ENCODE data around the gene TPGS2. TPM values are rescaled to one million over a fixed set of nuclear protein-coding genes. Genes with fewer than 3 reads are reported as not detected.
"Not testable (repeated sequence)": the region's sequence is repeated elsewhere in the genome, so short reads cannot be mapped to it uniquely, and the experiment has no call there.

The TPGS2 gene
- 189 and 201 TPM in 2 replicates for total RNA-seq

DNA sequence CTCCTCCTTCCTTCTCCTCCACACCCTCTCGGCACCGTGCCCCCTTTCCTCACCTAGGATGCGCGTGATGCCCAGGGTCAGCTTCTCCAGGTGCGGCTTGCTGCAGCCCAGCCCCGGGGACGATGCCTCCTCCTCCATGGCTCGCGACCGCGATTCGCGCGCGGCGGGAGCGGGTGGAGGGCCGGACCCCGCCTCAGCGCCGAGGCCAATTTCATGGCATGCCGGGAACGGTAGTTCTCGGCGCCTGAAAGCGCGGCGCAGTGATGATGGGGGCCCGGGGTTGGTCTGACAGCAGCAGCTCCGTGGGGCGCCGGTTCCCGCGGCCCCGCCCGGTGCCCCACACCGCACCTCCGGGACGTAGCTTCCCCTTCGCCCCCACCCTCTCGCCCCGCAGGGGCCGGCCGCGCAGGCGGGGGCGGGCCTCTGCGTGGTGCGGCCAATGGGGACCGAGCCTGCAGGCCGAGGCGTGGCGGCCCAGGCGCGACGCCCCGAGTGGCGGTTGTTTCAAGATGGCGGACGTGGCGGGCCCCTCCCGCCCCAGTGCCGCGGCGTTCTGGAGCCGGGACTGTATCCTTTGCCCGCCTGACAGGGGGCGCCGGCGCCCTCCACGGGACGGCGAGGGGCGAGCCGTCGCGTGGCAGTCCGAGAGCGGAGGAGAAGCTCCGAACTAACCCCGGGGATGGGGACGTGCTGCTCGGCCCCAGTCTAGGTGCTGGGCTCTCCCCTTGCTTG lies at the start of gene TPGS2, which contains the start of gene KIAA1328:
Gene TPGS2 (minus strand): TSS at position 373 of the 732 bp plus-strand sequence. CDS start 235 bp downstream, at position 138.
Gene KIAA1328 (plus strand): TSS at position 498 of the 732 bp plus-strand sequence. CDS start 12 bp downstream, at position 510.
- DNase-seq (ENCODE audit: low read depth, low spot score): peak; percentile 60

GRCh38 chr18:36873826-36874225 lies 45.0 kb upstream of the TPGS2 start:
- not testable (repeated sequence) for DNase-seq (ENCODE audit: low read depth, low spot score)

DNA sequence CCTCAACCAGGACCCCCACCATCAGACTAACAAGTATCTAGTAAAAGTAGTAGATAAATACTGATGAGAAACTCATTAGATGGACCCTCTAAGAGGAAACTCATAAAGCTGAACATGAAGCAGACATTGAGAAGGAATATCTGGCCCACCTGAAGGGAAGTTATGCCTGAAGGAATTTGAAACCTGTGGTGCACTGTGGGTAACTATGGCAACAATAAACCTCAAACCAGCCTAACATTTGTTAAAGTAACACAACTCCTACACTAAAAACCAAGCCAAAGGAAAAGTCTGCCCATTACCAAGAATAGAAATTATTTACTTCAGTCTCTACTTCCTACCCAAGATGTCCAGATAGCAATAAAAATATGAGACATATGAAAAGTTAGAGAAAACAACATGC lies 43.5 kb upstream of the TPGS2 start:
- no peak for DNase-seq (ENCODE audit: low read depth, low spot score)

- no peak for DNase-seq (ENCODE audit: low read depth, low spot score)
Measured at GRCh38 chr18:36871801-36872200, 43.0 kb upstream of the TPGS2 start.

DNA sequence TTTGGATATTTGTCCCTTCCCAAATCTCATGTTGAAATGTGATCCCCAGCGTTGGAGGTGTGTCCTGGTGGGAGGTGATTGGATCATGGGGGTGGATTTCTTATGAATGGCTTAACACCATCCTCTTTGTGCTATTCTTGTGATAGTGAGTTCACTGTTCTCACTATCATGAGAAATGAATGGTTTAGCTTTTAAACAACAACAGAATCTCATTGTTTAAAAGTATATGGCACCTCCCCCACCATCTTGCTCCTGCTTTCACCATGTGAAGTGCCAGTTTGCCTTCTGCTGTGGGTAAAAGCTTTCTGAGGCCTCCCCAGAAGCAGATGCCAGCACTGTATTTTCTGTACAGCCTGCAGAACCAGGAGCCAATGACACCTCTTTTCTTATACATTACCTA lies 38.3 kb upstream of the TPGS2 start:
- DNase-seq (ENCODE audit: low read depth, low spot score): no peak

GRCh38 chr18:36862182-36862581 lies 33.4 kb upstream of the TPGS2 start:
- no peak for DNase-seq (ENCODE audit: low read depth, low spot score)

DNA sequence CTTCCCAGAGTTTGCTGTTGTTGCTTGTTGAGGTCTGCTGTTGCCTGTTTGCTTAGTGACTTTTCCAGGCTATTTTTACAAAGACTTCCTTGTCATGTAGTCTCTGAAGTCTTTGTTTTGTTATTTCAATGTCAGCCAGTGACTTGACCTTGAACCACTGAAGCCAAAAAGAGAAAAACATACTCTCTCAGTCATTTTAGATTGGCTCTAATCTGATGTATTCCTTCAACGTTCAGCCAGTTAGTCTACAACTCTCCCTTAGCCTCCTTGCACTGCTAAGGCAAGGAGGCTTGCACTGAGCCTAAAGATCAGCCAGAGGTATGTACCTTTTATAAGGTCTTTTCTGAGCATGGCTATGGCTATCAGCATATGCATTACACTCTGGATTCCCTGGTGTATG lies 28.0 kb upstream of the TPGS2 start:
- DNase-seq (ENCODE audit: low read depth, low spot score): no peak

DNA sequence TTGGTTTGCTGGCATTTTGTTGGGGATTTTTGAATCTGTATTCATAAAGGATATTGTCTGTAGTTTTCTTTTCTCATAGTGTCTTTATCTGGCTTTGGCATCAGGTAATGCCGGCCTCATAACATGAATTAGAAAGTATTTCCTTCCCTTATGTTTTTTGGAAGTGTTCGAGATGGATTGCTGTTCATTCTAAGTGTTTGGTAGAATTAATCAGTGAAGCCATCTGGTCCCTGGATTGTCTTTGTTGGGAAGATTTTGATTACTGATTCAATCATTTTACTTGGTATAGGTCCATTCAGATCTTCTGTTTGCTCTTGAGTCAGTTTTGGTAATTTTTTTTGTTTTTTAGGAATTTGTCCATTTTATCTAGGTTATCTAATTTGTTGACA lies 22.4 kb upstream of the TPGS2 start:
- no peak for DNase-seq (ENCODE audit: low read depth, low spot score)

- DNase-seq (ENCODE audit: low read depth, low spot score): no peak
Measured at GRCh38 chr18:36850527-36851201, 21.9 kb upstream of the TPGS2 start.

DNA sequence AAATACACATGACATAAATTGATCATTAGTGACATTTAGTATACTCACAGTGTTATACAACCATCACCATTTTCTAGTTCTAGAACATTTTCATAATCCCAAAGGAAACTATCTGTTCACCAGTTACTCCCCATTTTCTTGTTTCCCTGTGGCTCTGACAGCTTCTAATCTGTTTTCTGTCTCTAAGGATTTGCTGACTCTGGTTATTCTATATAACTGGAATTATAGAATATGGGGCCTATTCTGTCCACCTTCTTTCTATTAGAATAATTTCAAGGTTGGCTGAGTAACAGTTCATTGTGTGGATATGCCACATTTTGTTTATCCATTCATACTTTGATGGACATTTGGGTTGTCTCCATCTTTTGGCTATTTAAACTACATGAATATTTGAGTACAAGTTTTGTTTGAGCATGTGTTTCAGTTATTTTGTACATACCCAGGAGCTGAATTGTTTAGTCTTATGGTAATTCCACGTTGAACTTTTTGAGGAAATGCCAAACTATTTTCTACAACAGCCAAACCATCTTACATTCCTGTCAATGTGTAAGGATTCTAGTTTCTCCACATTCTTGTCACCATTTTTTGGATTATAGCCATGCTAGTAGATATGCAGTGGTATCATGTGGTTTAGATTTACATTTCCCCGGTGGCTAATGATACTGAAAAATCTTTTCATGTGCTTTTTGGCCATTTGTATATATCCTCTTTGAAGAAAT lies 20.6 kb upstream of the TPGS2 start:
- no peak for DNase-seq (ENCODE audit: low read depth, low spot score)

DNA sequence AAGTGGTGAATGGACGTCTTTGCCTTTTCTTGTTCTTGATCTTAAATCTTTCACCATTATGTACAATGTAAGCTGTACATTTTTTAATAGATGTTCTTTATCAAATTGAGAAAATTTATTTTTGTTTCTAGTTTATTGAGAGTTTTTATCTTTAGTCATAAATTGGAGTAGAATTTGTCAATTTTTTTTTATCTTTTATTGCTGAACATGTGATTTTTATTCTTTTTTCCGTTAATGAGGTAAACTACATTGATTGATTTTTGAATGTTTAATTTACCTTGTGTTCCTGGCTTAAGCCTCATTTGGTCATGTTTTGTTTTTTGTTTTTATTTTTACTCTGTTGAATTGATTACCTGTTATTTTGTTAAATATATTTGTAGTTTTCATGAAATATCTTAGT lies 19.8 kb upstream of the TPGS2 start:
- DNase-seq (ENCODE audit: low read depth, low spot score): no peak

DNA sequence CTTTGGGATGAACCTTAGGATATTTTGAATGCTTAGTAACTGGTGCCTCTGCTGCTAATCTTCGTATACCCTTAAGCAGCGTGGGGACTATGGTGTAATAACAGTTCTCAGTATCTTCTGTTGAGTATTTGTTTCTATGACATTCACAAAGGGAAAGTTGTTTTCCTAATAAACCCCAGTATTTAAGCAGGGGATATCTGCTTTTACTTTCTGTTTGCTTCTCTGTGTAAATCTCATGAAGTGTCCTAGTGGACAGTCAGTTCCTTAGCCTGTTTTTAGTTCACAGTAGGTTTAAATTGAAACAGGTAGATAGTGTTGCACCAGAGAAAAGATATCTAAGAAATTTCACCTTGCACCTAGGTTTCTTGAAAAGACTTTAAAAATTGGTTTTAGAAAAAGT lies 15.0 kb upstream of the TPGS2 start:
- DNase-seq (ENCODE audit: low read depth, low spot score): no peak

DNA sequence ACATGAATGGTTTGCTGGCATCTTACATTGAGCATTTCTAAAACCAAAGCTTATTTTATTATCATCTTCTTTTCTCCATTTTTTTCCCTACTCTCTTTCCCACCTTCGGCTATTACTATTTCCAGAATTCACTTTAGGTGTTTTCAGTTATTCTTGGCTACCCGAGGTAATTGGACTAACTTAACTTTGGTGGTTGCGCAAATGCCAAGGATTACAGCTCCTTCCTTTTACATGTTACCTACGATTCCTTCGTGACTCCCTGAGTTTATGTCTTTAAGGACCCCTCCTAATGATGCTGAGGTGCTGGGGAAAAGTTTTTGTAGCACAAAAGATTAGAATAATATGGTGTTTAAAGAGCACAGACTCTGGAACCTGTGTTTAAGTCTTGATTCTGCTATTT lies 14.4 kb upstream of the TPGS2 start:
- no peak for DNase-seq (ENCODE audit: low read depth, low spot score)

- no peak for DNase-seq (ENCODE audit: low read depth, low spot score)
Measured at GRCh38 chr18:36839835-36840234, 11.0 kb upstream of the TPGS2 start.

DNA sequence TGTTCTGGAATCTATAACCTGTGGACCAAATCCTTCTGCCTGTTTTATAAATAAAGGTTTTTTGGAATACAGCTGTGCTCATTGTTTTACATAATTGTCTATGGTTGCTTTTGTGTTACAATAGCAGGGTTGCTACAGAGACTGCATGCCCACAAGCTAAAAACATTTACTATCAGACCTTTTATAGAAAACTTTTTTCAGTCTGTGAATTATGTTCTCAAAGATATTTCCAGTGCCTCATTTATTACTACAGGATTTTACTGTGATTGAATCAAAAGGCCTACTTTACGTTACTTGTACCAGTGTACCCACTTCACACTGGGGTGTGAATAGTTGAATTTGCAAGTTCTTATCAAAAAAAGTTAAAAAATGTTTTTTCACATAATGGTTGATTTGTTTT lies 7.1 kb upstream of the TPGS2 start:
- no peak for DNase-seq (ENCODE audit: low read depth, low spot score)

DNA sequence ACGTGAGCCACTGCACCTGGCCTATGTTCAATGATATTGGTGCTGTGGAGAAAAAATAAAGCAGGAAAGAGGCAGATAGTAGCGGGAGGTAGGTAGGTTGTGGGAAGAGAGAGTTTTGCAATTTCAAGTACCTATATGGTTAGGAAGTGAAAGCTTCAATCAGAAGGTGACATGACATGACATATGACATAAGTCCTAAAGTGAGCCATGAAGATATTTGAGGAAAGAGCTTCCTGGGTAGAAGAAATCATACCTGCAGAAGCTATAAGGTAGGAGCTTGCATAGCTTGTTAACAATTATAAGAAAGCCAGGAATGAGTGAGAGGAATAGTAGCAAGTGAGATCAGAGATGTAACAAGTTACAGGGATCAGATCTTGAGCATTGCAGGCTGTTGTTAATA lies 4.3 kb upstream of the TPGS2 start:
- DNase-seq (ENCODE audit: low read depth, low spot score): no peak

GRCh38 chr18:36831139-36831538 lies 2.3 kb upstream of the TPGS2 start:
- DNase-seq (ENCODE audit: low read depth, low spot score): no peak

DNA sequence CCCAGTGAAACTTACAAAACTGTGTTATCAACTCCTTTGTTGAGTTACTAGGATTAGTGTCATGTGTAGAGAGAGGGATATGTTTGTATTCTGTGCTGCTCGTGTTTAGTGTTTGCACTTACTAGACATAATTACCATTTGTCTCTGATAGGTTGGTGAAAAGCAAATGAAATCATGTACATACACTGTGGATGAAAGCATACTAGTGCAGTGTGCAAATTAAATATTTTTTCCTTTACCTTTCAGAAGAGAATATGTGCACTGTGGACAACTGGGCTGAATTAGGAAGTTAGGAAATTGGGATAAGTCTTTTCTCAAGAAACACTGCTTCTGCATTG lies 1.3 kb upstream of the TPGS2 start:
- no peak for DNase-seq (ENCODE audit: low read depth, low spot score)

- DNase-seq (ENCODE audit: low read depth, low spot score): no peak
Measured at GRCh38 chr18:36829362-36830157, 758 bp upstream of the TPGS2 start.

DNA sequence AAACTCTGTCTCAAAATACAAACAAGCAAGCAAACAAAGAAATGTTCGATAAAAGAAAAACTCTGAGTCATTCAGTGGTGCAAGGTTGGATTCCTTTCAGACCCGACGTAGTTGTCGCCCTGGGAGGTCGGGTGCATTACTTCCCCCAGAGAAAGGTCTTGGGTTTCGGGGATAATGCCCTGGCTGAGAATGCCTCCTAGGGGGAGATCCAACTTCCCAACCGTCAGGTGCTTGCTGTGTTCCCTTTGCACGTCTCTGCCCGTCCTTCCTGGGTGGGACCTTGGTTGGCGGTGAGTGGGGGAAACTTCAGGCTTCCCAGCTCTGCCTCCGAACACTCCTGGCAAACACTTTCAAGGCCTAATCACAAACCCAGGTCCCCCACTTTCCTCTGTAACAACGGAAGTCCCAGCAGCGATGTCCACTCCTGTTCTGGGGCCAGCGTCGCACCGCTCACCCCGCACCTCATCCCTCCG lies 609 bp downstream of the TPGS2 start:
- no peak for DNase-seq (ENCODE audit: low read depth, low spot score)

DNA sequence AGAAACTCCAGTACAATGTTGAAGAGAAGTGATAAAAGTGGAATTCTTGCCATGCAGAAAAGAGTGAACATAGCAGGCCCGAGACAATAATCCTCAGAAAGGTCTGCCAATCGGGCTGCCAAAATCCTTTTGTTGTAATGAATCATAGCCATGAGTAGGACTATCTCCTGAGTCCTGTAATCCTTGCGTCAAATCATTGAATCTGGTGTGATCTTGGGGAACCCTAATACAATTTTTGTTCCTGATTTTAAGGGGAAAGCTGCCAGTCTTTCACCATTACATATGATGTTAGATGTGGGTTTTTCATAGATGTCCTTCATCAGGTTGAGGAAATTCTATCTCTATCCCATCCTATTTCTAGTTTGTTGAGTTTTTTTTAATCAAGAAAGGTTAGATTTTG lies 2.2 kb downstream of the TPGS2 start:
- no peak for DNase-seq (ENCODE audit: low read depth, low spot score)

- no peak for DNase-seq (ENCODE audit: low read depth, low spot score)
Measured at GRCh38 chr18:36825526-36825925, 3.3 kb downstream of the TPGS2 start.
